HG03460 (cell line): Measurements from ENCODE around the gene DHX38.

Experiments
- ATAC-seq: cut with Tn5 transposase; IDR thresholded peaks from one replicate; pipeline ENCODE4 v1.9.1; 2021; ENCODE audit not compliant: unreplicated experiment

DHX38 gene

DNA sequence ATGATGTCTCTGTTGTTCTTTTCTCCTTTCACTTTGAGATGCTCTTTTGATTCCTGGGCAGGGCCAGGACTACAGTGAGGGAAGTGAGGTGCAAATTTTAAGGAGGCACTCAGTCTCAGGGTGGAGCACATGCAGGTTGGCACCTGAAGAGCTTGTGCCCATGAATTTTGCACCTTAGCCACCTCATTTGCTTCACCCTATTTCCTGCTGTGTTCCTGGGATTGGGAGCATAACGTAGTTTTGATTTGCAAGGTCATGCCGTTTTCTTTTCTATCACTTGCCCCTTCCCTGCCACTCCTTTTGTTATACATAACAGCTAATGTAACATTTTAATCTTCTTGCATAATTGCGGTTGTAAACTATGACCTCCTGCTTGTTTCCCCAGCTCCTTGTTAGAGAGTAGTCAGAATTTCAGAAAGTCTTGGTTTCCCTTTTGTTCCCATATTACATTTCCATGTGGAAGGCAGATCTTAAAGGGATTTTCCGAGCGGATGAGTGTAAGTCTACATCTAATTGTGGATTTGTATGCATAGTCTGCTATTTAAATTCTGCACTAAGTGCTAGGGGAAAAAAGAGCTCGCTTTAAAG, 68.6 kb downstream of the DHX38 start:
- ATAC-seq: no peak
